Natural killer cell treated with Interleukin-12 subunit alpha and Interleukin-12 subunit beta and Interleukin-15 and Interleukin-18, amount 100 ng/mL, for 72 hours (primary cell): Measurements from ENCODE around the gene XAF1. TPM values are rescaled to one million over a fixed set of nuclear protein-coding genes. Genes with fewer than 3 reads are reported as not detected.
A peak's percentile ranks its signal among the peaks of the same experiment; 100 is the strongest.

Source experiments
- ATAC-seq, 2 donors: fragments of 150-1000 bp; cut with Tn5 transposase in 1 of 2; sonication (Bioruptor Pico), chemical (Tn5 transposase) in 1 of 2; 2 replicates each; pipeline ENCODE4 v1.10.0; 2021
- DNase-seq: peaks from one replicate; pipeline ENCODE4 v3.0.0; 2022; ENCODE audit warnings: low spot score
- H3K27ac Mint-ChIP-seq, 2 donors: 1 replicate in 1 of 2; 2 replicates in 1 of 2; pipeline ENCODE4 v1.8.0; 2022; ENCODE audit warnings: mixed read lengths in 2 of 2, mild to moderate bottlenecking in 1 of 2, moderate library complexity in 1 of 2
- H3K27me3 Mint-ChIP-seq, 2 donors: 1 replicate in 1 of 2; 2 replicates in 1 of 2; pipeline ENCODE4 v1.8.0; 2022; ENCODE audit warnings: mixed read lengths in 2 of 2
- H3K36me3 Mint-ChIP-seq: one replicate; pipeline ENCODE4 v1.8.0; 2022; ENCODE audit warnings: mixed read lengths
- H3K4me1 Mint-ChIP-seq, 2 donors: 1 replicate in 1 of 2; 2 replicates in 1 of 2; pipeline ENCODE4 v1.8.0; 2022; ENCODE audit warnings: low read depth in 2 of 2, mixed read lengths in 2 of 2, mild to moderate bottlenecking in 1 of 2
- H3K4me3 Mint-ChIP-seq: one replicate; pipeline ENCODE4 v1.8.0; 2022; ENCODE audit warnings: mixed read lengths
- H3K9me3 Mint-ChIP-seq: 2 replicates; pipeline ENCODE4 v1.8.0; 2022; ENCODE audit warnings: mixed read lengths
- total RNA-seq, 2 donors: library from RNA; stranded (reverse); gene quantifications; one replicate each; pipeline ENCODE4 v1.2.3, GENCODE V29; 2022

The XAF1 gene, protein sequence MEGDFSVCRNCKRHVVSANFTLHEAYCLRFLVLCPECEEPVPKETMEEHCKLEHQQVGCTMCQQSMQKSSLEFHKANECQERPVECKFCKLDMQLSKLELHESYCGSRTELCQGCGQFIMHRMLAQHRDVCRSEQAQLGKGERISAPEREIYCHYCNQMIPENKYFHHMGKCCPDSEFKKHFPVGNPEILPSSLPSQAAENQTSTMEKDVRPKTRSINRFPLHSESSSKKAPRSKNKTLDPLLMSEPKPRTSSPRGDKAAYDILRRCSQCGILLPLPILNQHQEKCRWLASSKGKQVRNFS
- total RNA-seq: 100 to 1,000 TPM in 1 of 2 donors, 10 to 100 TPM in 1; 53.7 to 110 TPM

DNA sequence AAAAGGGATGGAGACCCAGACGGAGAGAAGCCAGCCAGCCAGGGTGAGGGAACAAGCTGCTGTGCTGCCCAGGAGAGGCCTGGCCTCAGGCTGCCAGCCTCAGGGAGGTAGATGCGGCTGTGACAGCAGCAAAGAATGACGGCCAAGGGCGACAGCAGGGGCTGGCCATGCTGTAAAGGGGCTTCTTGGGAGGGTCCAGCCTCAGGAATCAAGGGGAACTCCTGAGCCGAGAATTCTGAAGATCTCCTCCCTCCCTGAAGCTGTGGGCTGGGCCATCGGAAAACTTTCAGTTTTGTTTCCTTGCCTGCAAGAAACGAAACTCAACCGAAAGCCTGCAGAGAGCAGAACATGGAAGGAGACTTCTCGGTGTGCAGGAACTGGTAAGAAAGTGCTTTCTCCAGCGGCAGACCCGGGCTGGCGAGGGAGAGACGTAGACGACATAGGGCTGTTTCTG is at the start of gene XAF1:
XAF1 (plus strand) TSS at position 316 of the 454 bp plus-strand sequence; CDS start at position 349, 33 bp downstream.
- Mint-ChIP-seq H3K4me3 (peak within 1 kb of the TSS; percentile 100), H3K27me3 (no peaks in the 10 kb centered on the region), H3K4me1 (peaks cover 60 to 62% of the 10 kb centered on the region in 2 donors), H3K9me3 (no peaks in the 10 kb centered on the region), H3K27ac (peak within 1 kb of the TSS; percentile 97 to 98), H3K36me3 (no peaks in the 10 kb centered on the region)
- DNase-seq: peak; percentile 79
- peak; percentile 82 for ATAC-seq

DNA sequence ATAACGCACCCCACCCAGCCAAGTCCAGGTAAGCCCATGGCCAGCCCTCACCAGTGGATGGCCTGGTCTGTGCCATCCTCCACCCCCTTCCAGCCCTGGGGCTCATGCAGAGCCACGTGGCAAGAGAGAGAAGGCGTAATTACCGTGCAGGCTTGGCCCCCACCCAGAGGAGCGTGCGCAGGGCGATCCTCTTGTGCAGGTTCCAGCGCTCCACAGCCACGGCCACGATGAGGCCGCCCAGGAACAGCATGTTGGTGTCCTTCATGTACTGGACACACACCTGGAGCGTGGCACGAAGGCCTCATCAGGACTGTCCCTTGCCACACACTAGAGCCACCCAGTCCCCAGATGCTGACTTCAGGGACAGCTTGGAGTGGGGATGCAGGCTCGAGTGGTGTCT is 49.3 kb upstream of the XAF1 start:
- no peaks in the 10 kb centered on the region for H3K36me3 Mint-ChIP-seq
- peaks cover 35 to 54% of the 10 kb centered on the region in 2 donors for H3K27me3 Mint-ChIP-seq
- H3K4me3 Mint-ChIP-seq: no peak overlapping the region
- ATAC-seq: peak in 1 of 2 donors; percentile 17
- no peak for DNase-seq
- H3K9me3 Mint-ChIP-seq: no peaks in the 10 kb centered on the region
- no peak overlapping the region for H3K27ac Mint-ChIP-seq
- H3K4me1 Mint-ChIP-seq: peaks cover 0 to 3% of the 10 kb centered on the region in 2 donors

- peaks cover 0 to 4% of the 10 kb centered on the region in 2 donors for H3K4me1 Mint-ChIP-seq
Measured at GRCh38 chr17:6706996-6707395, 48.9 kb upstream of the XAF1 start.

DNA sequence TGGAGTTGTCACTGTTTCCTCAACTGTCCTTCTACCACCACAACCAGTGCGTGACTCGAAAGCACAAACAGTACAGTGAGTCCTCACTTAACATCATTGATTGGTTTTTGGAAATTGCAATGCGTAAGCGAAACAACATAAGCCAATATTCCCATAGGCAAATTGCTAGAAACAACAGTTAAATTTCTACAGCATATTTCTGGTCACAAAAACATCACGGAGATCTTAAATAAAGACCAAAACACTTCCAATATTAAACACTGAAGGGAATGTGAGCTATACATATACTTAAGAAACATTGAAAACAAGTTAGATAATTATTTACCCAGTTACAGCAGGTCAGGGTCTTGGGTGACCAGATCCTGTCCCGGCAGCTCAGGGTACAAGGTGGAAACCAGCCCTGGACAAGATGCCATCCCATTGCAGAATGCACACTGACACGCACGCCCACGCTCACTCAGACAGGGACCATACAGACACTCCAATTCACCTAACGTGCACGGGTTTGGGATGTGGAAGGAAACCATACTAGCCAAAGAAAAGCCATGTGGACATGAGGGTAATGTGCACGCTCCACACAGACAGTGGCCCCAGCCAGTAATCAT is 47.4 kb upstream of the XAF1 start:
- H3K9me3 Mint-ChIP-seq: no peaks in the 10 kb centered on the region
- no peak overlapping the region for H3K4me3 Mint-ChIP-seq
- peak overlapping the region in 1 of 2 donors; percentile 26 for H3K27ac Mint-ChIP-seq
- no peak for DNase-seq
- H3K36me3 Mint-ChIP-seq: no peaks in the 10 kb centered on the region
- H3K27me3 Mint-ChIP-seq: peaks cover 40 to 69% of the 10 kb centered on the region in 2 donors
- H3K4me1 Mint-ChIP-seq: peaks cover 0 to 8% of the 10 kb centered on the region in 2 donors
- no peak for ATAC-seq

More at GRCh38 chr17:6706996-6707395, 48.9 kb upstream of the XAF1 start:
- DNase-seq: no peak
- Mint-ChIP-seq H3K27me3 (peaks cover 38 to 59% of the 10 kb centered on the region in 2 donors), H3K27ac (no peak overlapping the region), H3K36me3 (no peaks in the 10 kb centered on the region), H3K4me3 (no peak overlapping the region), H3K9me3 (no peaks in the 10 kb centered on the region)
- ATAC-seq: no peak

DNA sequence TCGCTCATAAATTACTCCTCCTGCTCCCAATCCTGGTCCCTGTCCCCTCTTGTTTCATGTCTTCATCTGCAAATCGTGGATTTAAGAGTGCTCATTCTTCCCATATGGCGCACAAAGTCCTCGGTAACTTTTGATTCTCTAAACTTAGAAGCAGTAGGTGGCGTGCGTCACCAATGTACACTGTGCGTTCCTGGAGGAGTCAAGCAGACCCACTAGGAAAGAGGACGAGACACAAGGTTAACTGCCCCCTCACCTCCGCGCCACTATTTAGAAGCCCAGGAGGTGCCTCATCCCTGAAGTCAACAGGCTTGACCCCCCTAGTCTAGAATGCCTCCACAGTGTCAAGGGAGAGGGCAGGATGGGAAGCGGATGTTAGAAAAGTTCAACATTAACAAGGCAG is 45.5 kb upstream of the XAF1 start:
- H3K4me1 Mint-ChIP-seq: peaks cover 9 to 14% of the 10 kb centered on the region in 2 donors
- H3K27me3 Mint-ChIP-seq: peaks cover 50 to 68% of the 10 kb centered on the region in 2 donors
- H3K27ac Mint-ChIP-seq: no peak overlapping the region

GRCh38 chr17:6711081-6711674 is 44.7 kb upstream of the XAF1 start:
- H3K27ac Mint-ChIP-seq: no peak overlapping the region
- ATAC-seq (no peak), DNase-seq (no peak)
- no peak overlapping the region for H3K4me3 Mint-ChIP-seq
- H3K27me3 Mint-ChIP-seq: peaks cover 57 to 76% of the 10 kb centered on the region in 2 donors
- H3K9me3 Mint-ChIP-seq: no peaks in the 10 kb centered on the region
- H3K4me1 Mint-ChIP-seq: peaks cover 9 to 14% of the 10 kb centered on the region in 2 donors
- no peaks in the 10 kb centered on the region for H3K36me3 Mint-ChIP-seq

More for the DNA sequence above, 45.5 kb upstream of the XAF1 start:
- no peaks in the 10 kb centered on the region for H3K9me3 Mint-ChIP-seq
- no peak for ATAC-seq
- no peak overlapping the region for H3K4me3 Mint-ChIP-seq
- no peak for DNase-seq
- H3K36me3 Mint-ChIP-seq: no peaks in the 10 kb centered on the region

DNA sequence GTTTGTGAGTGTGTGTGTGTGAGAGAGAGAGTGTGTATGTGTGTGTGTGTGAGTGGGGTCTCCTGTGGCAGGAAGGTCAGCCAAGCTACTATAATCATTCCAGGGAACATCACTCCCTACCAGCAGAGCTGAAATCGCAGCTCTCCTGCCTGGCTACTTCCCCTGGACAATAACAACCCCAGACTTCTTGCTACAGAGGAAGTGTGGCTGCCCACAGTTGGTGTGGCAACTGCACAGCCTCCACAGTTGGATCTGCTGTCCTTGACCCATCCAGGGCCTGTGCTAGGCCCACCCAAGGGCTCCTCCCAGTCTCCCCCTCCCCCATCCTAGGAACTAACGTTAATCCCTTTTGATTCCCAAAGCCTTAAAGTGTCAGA is 44.2 kb upstream of the XAF1 start:
- ATAC-seq (no peak), DNase-seq (no peak)
- peaks cover 55 to 79% of the 10 kb centered on the region in 2 donors for H3K27me3 Mint-ChIP-seq
- H3K27ac Mint-ChIP-seq: no peak overlapping the region
- H3K36me3 Mint-ChIP-seq: no peaks in the 10 kb centered on the region
- H3K4me3 Mint-ChIP-seq: no peak overlapping the region
- no peaks in the 10 kb centered on the region for H3K9me3 Mint-ChIP-seq
- peaks cover 9 to 14% of the 10 kb centered on the region in 2 donors for H3K4me1 Mint-ChIP-seq

- H3K9me3 Mint-ChIP-seq: no peaks in the 10 kb centered on the region
- DNase-seq (no peak), ATAC-seq (no peak)
- peaks cover 52 to 76% of the 10 kb centered on the region in 2 donors for H3K27me3 Mint-ChIP-seq
- no peaks in the 10 kb centered on the region for H3K36me3 Mint-ChIP-seq
- H3K4me1 Mint-ChIP-seq: peaks cover 9 to 14% of the 10 kb centered on the region in 2 donors
- peak overlapping the region in 1 of 2 donors; percentile 27 for H3K27ac Mint-ChIP-seq
- no peak overlapping the region for H3K4me3 Mint-ChIP-seq
Measured at GRCh38 chr17:6712058-6712853, 43.6 kb upstream of the XAF1 start.

GRCh38 chr17:6712854-6713129 is 43.1 kb upstream of the XAF1 start:
- ATAC-seq (no peak), DNase-seq (no peak)
- no peak overlapping the region for H3K4me3 Mint-ChIP-seq
- peaks cover 50 to 78% of the 10 kb centered on the region in 2 donors for H3K27me3 Mint-ChIP-seq
- no peak overlapping the region for H3K27ac Mint-ChIP-seq
- peaks cover 9 to 14% of the 10 kb centered on the region in 2 donors for H3K4me1 Mint-ChIP-seq
- H3K36me3 Mint-ChIP-seq: no peaks in the 10 kb centered on the region
- H3K9me3 Mint-ChIP-seq: no peaks in the 10 kb centered on the region

DNA sequence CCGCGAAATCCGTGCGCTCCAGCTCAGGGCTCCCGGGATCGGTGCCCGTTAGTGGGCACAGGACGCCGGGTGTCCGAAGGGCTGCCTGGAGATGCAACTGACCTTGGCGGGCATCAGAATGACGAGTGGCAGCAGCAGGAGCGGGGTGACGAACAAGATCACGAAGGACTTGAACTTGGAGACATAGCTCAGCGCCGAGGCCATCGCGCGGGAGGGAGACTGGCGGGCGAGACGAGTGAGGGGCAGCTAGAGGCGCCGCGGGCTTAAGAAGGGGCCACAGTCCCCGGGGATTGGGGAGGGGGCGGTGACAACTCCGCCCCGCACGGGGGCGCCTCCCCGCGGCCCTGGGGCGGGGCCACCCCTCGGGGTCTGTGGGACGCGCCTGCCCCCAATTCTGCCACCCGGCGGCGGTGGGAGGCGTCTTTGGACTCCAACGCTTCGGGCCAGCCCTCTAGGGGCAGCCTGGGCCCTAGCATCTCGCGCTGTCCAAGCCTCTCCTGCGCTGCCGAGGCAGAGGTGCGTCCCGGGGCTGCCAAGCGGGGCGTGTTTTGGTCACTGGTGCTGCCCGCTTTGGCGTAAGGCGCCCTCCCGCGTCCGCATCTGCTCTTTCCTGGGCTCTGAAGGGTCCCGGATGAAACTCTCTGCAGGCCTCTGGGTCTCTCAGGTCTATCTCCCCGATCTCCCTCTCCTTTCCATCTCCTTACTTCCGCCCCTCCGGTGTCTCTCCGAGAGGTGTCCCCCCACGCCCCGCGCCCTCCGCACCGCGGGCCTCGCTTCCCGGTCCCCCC is 42.5 kb upstream of the XAF1 start, which contains the start of gene SLC13A5:
SLC13A5 (minus strand) TSS at position 240 of the 788 bp plus-strand sequence; CDS start at position 204, 36 bp downstream.
- peak; percentile 31 to 74 for ATAC-seq
- peaks cover 51 to 77% of the 10 kb centered on the region in 2 donors for H3K27me3 Mint-ChIP-seq
- peak within 1 kb of the TSS; percentile 23 for H3K4me3 Mint-ChIP-seq
- DNase-seq: no peak
- H3K36me3 Mint-ChIP-seq: no peaks in the 10 kb centered on the region
- no peaks in the 10 kb centered on the region for H3K9me3 Mint-ChIP-seq
- peaks cover 9 to 14% of the 10 kb centered on the region in 2 donors for H3K4me1 Mint-ChIP-seq
- peak within 1 kb of the TSS in 1 of 2 donors; percentile 27 for H3K27ac Mint-ChIP-seq

DNA sequence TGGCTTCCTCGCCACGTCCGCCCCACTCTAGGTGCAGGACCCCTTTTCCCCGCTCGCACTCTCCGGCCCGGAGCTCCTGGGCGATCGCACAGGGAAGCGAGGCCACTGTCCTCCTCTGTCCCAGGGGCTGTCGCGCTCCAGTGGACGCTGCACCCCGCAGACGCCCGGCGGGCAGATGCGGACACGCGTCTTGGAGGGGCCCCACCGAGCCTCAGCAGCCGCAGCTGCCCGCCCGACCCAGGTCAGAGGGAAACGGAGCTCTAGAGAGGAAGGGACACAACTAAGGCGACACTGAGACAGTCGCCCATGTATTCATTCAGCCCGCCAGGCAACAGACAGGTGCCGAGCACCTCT is 42.0 kb upstream of the XAF1 start:
- ATAC-seq (peak; percentile 20 to 48), DNase-seq (no peak)
- Mint-ChIP-seq H3K4me1 (peaks cover 9 to 14% of the 10 kb centered on the region in 2 donors), H3K27ac (no peak overlapping the region), H3K4me3 (no peak overlapping the region), H3K9me3 (no peaks in the 10 kb centered on the region), H3K36me3 (no peaks in the 10 kb centered on the region), H3K27me3 (peaks cover 47 to 71% of the 10 kb centered on the region in 2 donors)

- H3K4me1 Mint-ChIP-seq: peaks cover 9 to 14% of the 10 kb centered on the region in 2 donors
- DNase-seq (no peak), ATAC-seq (no peak)
- H3K27ac Mint-ChIP-seq: no peak overlapping the region
- peaks cover 49 to 68% of the 10 kb centered on the region in 2 donors for H3K27me3 Mint-ChIP-seq
- peak overlapping the region; percentile 23 for H3K4me3 Mint-ChIP-seq
- no peaks in the 10 kb centered on the region for H3K36me3 Mint-ChIP-seq
- H3K9me3 Mint-ChIP-seq: no peaks in the 10 kb centered on the region
Measured at GRCh38 chr17:6714315-6714874, 41.5 kb upstream of the XAF1 start.
